GM19099 (cell line): ENCODE measurements around the gene RBBP5.

Source experiments
- POLR2A ChIP-seq: IDR thresholded peaks from 3 replicates; pipeline ENCODE4 v1.6.1; 2011; ENCODE audit warnings: low read depth; ENCODE audit not compliant: insufficient read length; ENCODE audit errors: extremely low read depth

The RBBP5 gene

GRCh38 chr1:205057808-205058575 is 63.8 kb downstream of the RBBP5 start:
- TF ChIP-seq POLR2A = no peak

- TF ChIP-seq POLR2A = no peak
Measured at GRCh38 chr1:205056956-205057568, 64.7 kb downstream of the RBBP5 start.

- no peak for TF ChIP-seq POLR2A
Measured at GRCh38 chr1:205056188-205056611, 65.6 kb downstream of the RBBP5 start.

GRCh38 chr1:205054013-205054412 is 67.8 kb downstream of the RBBP5 start:
- no peak for TF ChIP-seq POLR2A

GRCh38 chr1:205053296-205053695 is 68.5 kb downstream of the RBBP5 start:
- TF ChIP-seq POLR2A = no peak

- no peak for TF ChIP-seq POLR2A
Measured at GRCh38 chr1:205052690-205053089, 69.1 kb downstream of the RBBP5 start.

- no peak for TF ChIP-seq POLR2A
Measured at GRCh38 chr1:205049479-205049878, 72.3 kb downstream of the RBBP5 start.

GRCh38 chr1:205048382-205048781 is 73.4 kb downstream of the RBBP5 start:
- TF ChIP-seq POLR2A = no peak

- TF ChIP-seq POLR2A = no peak
Measured at GRCh38 chr1:205047764-205048231, 74.0 kb downstream of the RBBP5 start.

GRCh38 chr1:205046870-205047269 is 74.9 kb downstream of the RBBP5 start:
- TF ChIP-seq POLR2A = no peak

- no peak for TF ChIP-seq POLR2A
Measured at GRCh38 chr1:205045146-205045545, 76.6 kb downstream of the RBBP5 start.

- TF ChIP-seq POLR2A = no peak
Measured at GRCh38 chr1:205044741-205045140, 77.0 kb downstream of the RBBP5 start.

GRCh38 chr1:205043866-205044265 is 77.9 kb downstream of the RBBP5 start:
- no peak for TF ChIP-seq POLR2A

GRCh38 chr1:205042911-205043806 is 78.6 kb downstream of the RBBP5 start, which contains the start of gene CNTN2:
Gene CNTN2, plus strand, starts transcription at chr1:205043212. Its CDS starts 9,974 bp downstream, at chr1:205053186.
- no peak for TF ChIP-seq POLR2A

- no peak for TF ChIP-seq POLR2A
Measured at GRCh38 chr1:205041998-205042910, 79.5 kb downstream of the RBBP5 start.
